Central memory CD4-positive, alpha-beta T cell (primary cell): ENCODE results near the gene CAD.
A peak's percentile ranks its signal among the peaks of the same experiment; 100 is the strongest.
"Not testable (repeated sequence)": the region's sequence is repeated elsewhere in the genome, so short reads cannot be mapped to it uniquely, and the experiment has no call there.

Experiments
- DNase-seq: peaks from one replicate; pipeline ENCODE4 v3.0.0; 2022

The CAD gene

DNA sequence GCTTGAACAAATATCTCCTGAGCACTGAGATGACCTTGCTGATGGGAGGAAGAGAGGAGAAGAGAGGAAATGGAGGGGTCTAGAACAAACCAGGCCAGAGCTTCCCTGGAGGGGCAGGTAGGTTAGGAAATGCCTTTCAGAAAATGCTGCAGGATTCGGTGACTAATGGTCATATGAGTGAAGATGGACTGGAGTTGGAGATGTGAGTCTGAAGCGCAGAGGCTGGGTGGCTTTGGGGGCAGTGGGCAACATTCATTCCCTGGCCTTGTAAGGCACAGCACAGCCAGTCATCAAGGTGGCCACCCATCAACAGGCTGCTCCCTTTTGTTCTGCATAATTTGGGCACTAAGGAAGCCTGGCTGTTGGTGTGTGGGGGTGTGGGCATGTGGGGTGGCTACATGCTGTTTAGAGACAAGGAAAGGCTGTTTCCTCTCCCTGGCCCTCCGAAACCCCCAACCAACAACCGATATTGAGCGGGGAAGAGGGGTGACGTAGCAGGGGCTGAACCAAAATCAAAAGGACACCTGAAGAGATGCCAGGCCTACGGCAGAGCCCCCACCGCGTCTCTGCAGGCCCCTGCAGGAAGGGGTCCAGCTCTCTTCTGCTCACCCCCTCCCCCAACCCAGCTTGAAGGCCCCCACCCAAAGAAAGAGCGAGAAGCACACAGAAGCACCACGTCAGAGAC is 44.2 kb downstream of the CAD start:
- DNase-seq, result no peak

DNA sequence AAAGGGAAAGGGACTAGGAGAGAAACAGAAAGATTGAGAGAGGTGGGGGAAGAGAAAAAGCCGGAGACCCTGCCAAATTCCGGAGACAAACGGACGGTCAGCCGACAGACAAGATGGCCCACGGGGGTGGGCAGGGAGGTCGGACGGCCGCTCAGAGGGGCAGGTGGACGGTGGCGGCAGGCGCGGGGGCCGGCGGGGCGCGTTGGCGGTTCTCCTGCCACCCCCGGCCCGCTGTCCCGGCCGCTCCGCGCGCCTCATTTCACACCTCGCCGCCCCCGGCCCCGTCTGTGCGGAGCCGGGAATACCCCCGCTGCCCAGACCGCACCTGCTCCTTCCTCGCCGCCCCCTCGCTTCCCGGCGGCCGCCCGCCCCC is 44.7 kb downstream of the CAD start:
- no peak for DNase-seq

DNA sequence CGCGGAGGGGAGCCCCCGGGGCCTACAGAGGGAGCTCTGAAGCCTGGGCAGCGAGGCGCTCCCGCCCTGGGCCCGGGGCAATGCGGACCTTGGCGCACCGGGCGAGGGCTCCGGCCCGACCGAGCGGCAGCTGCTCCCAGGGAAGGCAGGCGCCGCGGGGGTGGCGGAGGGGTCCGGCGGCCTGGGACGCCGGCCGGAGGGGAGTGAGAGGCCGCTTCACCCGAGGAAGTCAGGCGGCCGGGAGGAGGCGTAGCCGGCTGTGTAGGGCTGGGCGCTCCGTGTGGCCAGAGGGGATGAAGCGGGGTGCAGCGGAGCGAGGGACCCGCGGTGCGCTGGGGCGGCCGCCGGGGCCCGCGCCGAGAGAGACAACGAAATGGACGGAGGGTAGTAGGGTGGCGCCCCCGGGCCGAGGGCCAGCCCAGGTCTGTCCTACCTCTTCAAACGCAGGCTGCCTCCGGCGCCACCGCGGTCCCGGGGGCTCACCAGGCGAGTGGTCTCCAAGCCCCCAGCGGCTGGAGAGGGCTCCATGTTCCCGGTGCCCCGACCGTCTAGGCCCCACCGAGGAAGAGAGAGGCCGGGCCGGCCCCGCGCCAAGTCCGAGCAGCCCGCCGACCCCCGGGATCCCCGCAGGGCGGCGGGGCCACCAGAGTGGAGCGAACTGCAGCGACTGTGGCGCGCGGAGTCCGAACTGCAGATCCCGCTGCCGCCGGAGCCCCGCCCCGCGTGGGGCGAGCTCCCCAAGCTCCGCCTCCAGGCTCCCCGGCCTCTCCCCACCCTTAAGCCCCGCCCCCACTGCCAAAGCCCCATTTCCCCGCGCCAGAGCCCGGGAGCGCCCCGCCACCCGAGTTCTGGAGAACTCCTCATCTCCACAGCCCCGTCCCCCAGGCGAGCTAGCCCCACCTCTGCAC is 45.5 kb downstream of the CAD start, which contains the start of gene SLC30A3:
Gene SLC30A3 (minus strand): TSS at position 669 of the 908 bp plus-strand sequence. CDS start 141 bp downstream, at position 528.
- DNase-seq, result peak; percentile 53

DNA sequence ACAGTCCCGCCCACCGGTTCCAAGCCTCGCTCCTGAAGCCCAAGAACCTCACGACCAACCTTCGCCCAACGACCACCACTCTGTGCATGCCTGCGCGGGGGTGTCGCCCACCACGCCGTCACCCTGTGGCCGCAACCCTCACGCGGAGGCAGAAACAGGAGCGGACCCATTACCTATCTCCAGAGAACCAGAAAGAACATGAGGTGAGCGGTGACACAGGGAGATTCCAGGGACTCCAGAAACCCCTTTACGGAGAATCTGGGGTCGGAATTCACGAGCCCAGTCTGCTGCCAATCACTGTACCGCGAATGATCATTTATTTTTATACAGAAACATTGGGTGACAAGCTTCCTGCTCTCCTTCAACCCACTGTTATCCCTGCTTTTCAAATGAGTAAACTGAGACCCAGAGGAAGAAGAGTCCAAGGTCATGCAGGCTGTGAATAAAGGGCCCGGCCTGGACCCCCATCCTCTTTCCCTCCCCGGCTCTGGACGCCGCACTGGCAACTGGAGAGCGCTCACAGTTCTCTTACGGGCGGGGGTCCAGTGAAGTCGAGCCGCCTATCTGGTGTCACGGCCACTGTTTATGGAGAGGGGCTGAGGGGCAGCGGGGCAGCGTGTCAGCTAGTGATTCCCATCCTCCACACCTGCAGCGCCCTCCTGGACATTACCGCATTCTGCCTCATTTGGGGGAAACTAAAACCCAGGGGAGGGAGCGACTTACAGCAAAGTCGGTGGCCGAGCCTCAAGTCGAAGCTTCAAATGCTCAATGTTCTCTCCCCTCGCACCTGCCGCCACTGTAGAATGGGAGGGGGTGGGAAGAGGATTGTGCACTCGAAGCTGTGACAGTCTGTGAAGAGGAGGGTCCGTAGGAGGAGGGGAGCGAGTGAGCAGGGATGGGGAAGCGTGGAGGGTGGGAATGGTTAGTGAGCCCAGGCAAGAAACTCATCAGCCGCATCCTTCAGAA is 46.4 kb downstream of the CAD start:
- DNase-seq, result no peak

DNA sequence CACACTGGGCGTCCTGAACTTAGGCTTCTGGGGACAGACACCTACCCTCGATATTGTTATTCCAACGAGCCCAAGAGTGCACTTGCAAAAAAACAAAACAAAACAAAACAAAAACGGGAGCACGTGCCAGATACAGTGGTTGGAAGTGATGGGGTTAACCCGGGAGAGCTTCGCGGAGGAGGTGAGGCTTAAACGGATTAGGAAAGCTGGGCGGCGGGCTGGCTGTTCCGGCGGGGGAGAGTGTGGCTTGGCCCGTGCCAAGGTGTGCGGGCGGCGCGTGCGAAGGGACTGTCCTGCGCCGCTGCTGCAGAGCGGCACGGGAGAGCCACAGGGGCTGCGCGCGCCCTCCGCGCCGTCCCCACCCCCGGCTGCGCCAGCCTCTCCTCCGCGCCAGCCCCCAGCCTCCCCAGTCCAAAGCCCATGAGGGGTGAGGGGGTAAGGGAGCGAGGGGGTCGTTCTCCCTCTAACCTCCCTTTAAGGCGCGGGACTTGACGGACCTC is 47.1 kb downstream of the CAD start:
- DNase-seq, result no peak

DNA sequence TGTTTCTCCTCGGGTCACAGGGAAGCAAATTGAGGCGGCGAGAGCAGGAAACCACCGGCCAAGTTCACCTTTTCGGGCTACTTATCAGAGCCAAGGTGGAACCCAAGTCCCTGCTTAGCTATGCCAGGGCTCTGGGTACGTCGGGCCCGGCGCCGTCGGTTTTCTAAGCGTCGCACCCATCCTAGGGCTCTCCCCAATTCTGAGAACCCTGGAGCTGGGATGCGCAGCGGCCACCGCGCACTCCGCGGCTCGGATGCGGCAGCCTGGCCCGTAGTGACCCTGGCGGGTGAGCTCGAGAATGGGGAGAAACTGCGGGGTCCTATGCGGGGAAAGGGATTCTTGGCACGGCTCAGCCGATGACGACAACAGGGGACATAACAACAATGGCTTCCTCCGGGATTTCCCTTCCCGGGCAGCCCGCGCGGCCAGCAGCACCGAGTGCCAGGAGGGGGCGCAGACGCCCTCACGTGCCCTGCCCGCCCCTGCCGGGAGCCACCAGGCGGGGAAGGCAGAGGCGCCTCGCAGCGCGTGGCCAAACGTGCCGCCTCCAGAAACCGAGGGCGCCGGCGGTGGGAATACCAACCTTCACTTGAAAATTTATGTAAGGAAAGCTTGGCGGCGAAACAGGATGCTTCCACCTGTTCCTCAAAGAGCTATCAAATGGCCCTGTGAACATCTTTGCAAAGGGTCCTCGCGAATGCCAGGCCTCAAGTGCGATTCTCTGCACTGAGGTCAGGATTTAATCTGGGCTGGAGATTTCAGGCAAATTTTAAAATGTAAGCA is 47.8 kb downstream of the CAD start:
- peak; percentile 48 for DNase-seq

DNA sequence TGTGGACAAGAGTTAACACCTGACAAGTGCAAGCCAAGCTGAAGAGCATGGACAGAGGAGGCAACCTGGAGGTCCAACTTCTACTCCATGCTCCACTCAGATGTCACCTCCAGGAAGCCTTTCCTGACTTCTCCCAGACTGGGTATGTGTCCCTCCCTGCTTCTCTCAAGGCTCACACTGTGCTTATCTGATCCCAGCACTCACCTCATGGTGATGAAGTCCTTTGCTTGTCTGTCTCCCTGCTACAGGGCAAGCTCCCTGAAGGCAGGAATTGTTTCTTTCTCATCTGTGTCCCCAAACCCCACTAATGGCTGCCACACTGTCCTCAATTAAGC is 48.3 kb downstream of the CAD start:
- no peak for DNase-seq

DNA sequence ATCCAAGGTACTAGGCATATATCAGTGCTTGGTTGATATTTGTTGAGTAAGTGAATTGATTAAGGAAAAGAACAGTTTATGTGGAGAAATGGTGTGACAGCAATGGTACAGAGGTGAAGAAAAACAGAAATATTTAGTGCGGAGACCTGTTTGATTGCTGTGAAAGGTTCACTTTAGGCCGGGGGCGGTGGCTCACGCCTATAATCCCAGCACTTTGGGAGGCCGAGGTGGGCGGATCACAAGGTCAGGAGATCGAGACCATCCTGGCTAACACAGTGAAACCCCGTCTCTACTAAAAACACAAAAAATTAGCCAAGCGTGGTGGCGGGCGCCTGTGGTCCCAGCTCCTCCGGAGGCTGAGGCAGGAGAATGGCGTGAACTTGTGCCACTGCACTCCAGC is 51.1 kb downstream of the CAD start:
- DNase-seq, result not testable (repeated sequence)

DNA sequence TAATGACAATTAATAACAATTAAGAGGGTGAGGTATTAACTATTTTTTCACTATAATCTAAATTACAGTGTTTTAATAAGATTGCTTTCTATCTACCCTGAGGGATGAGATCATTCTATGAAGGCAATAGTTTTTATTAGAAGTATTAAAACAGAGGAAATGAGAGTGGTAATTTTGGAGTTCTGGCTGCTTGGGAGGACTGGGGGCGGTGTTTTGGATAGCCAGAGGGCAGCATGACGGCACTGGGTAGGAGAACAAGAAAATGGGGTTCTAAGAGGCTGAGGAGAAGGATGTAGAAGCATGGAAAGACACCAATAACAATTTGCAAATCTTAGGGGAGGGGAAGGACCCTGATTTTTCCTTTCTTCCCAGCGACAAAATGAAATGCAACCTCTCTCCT is 53.0 kb downstream of the CAD start:
- no peak for DNase-seq

DNA sequence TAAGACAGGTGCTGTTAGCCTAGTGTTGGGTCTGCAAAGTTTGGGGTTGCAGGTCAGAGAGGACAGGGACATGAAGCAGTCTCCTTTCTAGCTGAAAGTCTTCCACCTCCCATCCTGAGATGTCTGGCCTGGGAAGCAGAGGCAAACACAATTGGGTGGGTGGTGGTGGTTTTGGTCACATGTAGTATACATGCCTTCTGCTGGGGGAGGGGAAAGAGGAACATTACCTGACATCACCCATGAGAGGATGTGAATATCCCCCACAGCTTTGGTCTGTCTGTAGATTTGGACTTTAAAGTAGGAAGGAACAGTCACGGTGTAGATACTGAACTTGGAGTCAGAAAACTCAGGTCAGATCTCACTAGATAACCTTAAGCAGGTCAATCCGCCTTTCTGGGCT is 53.5 kb downstream of the CAD start:
- DNase-seq, result no peak

DNA sequence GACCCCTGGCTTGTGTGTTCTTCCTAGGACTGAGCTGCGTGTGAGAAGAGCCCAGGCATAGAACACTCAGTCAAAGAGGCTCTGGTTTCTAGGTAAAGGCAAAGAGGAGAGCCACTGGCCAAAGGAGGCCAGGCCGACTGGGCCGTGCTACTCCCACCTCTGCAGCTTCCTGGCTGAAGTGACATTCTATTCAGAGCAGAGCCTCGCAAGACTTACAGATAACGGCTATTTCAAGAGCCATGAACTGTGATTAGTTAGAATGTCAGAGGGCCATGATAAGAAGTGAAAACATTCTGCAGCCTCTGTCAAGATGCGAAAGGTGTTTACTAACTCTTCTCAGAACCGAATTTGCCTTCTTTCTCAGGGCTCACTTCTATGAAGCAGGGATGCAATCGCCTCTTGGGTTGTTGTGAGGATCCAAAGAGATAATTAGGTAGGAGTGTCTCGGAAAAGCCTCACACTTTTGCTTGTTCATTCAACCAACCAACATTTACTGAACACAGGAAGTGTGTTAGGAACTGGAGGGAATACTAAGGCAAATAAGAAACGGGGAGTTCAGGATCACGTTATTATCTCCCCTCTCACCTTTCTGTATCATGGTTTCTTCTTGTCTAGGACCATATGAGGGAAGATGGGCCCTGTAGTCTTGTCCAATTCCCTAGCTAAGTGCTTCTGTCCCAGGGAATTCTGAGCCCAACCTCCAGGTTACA is 54.6 kb downstream of the CAD start:
- DNase-seq, result no peak

DNA sequence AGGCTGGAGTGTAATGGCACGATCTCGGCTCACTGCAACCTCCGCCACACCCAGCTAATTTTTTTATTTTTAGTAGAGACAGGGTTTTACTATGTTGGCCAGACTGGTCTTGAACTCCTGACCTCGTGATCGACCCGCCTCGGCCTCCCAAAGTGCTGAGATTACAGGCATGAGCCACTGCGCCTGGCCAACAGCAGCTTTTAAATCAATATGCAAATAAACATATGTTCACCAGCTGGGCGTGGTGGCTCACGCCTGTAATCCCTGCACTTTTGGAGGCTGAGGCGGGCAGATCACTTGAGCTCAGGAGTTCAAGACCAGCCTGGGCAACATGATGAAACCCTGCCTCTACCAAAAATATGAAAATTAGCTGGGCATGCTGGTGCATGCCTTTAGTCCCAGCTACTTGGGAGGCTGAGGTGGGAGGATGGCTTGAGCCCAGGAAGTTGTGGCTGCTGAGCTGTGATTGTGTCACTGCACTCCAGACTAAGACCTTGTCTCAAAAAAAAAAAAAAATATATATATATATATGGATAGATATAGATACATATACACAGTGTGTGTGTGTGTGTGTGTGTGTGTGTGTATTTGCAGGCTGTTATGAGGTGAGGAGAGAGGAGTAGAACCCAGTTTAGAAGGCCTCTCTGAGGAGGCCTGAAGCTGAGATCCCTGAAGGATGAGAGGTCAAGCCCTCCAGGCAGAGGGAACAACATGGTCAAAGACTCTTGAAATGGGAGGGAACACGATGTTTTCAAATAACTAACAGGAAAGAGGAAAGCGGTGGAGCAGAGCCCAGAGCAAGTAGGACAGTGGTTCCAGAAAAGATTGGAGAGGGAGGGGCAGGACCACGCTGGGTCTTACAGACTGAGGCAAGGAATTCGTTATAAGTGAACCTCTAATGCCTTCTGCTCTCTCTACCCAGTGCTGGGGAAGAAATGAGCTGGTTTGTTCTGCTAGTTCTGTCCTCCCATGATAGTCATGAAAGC is 55.7 kb downstream of the CAD start:
- not testable (repeated sequence) for DNase-seq

DNA sequence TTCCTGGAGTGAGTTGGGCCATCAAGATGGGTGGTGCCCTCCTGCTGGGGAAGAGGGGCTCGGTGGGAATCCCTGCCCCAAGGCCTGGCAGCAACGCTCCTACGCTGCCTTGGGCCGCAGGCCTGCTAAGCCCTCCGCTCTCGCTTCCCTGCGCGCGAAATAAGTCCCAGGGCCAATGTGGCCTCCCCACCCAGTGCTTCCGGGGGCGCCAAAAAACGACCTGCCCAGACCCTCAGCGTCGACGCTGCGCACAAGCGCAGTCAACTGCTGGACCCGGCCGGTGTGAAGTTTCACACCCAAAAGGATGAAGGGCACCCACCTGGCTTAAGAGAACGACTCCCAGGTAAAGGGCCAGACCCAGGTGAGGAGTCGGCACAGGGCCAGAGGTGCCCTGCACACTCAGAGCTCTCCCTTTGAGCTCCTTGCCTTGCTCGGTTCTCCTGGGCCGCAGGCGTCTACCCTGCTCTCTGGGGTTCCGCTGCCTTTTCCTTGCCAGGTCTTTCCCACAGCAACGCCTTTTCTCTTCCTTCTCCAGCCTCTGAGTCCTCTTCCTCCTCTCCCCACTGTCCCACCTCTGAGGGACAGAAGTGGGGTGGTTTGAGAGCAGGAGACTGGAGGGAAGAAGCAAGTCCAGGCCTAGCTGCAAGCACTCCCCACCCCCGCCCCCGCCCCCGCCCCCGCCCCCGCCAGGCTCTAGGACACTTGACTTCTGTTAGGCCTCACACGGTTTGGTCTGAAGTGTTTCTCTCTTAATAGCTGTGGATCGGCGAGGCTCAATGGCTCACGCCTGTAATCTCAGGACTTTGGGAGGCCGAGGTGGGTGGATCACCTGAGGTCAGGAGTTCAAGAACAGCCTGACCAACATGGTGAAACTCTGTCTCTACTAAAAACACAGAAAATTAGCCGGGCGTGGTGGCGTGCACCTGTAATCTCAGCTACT is 58.3 kb downstream of the CAD start, which contains the start of gene DNAJC5G:
Gene DNAJC5G (plus strand): TSS at position 223 of the 940 bp plus-strand sequence. CDS start 1,296 bp downstream, outside the sequence.
- DNase-seq, result no peak

DNA sequence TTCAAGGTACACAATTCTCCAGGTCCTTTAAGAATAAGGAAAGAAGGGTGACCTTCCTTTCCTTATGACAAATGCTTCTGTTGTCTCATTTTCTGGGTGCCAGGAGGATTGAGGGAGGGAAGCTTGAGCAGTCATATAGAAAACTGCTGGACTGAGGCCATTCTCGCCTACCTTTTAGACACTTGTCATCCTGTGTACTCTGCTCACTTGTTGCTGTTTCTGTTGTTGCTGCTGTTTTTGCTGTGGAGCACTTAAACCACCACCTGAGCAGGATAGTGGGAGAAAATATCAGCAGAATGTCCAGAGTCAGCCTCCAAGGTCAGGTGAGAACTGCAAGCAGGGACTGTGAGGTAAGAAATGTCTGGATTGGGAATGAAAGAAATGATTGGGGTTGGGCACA is 60.8 kb downstream of the CAD start:
- no peak for DNase-seq

DNA sequence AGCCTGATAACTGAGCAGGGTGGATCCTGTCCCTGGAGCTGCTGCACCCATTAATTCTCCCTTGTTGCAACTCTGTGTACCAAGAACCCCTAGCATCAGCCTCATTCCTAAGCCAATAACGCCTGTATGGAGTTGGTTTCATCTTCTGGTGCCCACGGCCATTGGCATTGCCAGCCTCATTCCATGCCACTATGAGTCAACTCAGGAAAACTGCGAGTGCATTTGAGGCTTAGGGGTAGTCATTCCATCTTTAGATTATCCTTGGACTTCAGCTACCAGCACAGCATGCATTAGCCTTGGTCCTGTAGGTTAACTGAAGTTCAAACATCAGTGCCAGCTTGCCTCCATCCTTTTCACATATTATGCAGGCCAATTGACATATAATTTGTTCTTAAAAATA is 63.7 kb downstream of the CAD start:
- DNase-seq, result no peak

DNA sequence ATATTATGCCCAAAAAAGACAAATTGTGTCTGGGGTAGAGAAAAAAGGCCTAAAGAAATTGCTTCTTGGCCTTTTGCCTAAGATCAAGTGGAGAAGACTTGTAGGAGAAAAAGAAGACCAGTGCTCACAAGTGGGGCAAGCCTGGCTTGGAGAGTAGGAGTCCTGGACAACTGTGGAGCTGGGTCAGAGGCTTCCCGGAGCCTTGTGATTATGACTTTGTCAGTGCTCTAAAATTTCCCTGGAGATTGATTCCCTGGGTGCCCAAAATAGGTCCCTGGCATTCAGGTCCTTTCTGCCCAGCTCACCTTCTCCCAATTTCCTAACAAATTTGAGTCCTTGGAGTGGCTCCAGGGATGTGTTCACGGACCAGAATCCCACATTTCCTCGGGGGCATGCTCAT is 64.3 kb downstream of the CAD start:
- no peak for DNase-seq

DNA sequence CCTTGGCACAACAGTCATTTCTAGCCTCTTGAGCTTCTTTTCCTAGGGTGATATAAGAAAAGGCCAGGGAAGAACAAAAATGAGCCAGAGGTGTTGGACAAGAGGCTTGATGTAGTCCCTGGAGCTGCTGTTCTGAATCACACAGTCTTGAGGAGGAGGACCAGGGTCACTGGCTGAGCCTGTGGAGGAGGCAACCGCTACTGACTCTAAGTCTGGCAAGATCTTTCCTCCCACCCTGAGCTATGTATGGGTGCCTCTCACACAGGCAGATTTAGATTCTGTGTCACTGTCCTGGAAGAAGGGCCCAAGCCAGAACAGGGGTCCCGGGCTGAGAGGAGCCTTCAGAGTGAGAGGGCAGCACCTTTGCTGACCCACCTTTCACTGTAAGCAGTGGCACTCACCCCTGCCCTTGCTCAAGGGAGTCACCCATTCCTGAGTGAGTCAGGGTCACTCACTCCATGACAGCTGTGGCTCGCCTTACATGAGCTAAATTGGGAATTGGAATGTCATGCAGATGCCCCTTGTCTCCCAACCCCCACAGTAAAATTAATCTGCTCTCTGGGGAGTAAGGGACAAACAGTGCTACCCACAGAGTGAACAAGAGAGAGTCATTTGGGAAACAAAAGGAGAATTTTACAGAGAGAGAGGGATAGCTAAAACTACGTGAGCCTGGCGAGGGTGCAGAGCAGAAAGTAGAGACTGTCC is 64.8 kb downstream of the CAD start, which contains the start of gene TRIM54:
Gene TRIM54 (plus strand): TSS at position 575 of the 705 bp plus-strand sequence. CDS start 303 bp downstream, outside the sequence.
- DNase-seq, result no peak

DNA sequence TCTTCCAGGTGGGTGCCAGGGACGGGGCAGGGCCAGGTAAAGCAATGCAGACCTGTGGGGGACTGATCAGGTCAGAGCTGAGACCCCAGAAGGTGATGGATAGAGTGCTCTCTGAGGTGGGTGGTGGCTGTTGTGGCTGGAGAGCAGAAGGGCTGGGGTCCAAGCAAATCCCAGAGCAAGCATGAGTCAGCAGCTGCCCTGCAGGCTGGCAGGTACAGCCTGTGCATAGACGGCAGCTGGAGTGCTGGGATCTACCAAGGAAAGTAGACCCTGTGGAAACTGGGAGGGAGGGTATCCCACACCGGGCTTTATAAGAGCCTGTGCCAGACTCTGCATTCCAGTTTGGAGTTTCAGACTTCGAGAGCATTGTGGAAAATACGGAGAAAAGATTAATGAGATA is 65.7 kb downstream of the CAD start:
- DNase-seq, result no peak
